Naive thymus-derived CD4-positive, alpha-beta T cell (primary cell): ENCODE results near the gene BCAS4. TPM values are rescaled to one million over a fixed set of nuclear protein-coding genes. Genes with fewer than 3 reads are reported as not detected.

Source experiments
- ATAC-seq: fragments of 150-1000 bp; cut with Tn5 transposase; 2 replicates; pipeline ENCODE4 v1.10.0; 2021; ENCODE audit warnings: mild to moderate bottlenecking, moderate library complexity
- CTCF ChIA-PET: fragments of 350-600 bp; sonication (Branson Sonifier 250); formaldehyde crosslinking; loops from one replicate; lab custom pipeline; 2021; ENCODE audit warnings: antibody characterized with exemption; lab: Charles Lee
- POLR2A ChIA-PET: fragments of 350-600 bp; sonication (Branson Sonifier 250); formaldehyde crosslinking; loops from one replicate; lab custom pipeline; 2021; ENCODE audit warnings: antibody characterized with exemption, inconsistent platforms; lab: Charles Lee
- DNase-seq, 9 donors: peaks; one replicate each; pipeline versions ENCODE4 v3.0.0 to v3.0.0-alpha.2; 2020 to 2022; ENCODE audit warnings: mixed read lengths in 1 of 9
- H3K27ac ChIP-seq: one replicate; pipeline ENCODE4 v1.7.0; 2013; ENCODE audit warnings: mild to moderate bottlenecking, low read depth, low read length, moderate library complexity
- H3K27me3 ChIP-seq, 2 donors: one replicate each; pipeline ENCODE4 v1.7.0; 2013; ENCODE audit warnings: low read length in 2 of 2, mild to moderate bottlenecking in 2 of 2, moderate library complexity in 2 of 2; ENCODE audit not compliant: control insufficient read depth in 2 of 2, insufficient read depth in 2 of 2
- H3K36me3 ChIP-seq, 3 experiments: 1 replicate in 2 of 3; 2 replicates in 1 of 3; pipeline ENCODE4 v1.7.0; 2013; ENCODE audit warnings: low read length in 3 of 3, mild to moderate bottlenecking in 3 of 3, moderate library complexity in 1 of 3; ENCODE audit not compliant: insufficient read depth in 3 of 3, control insufficient read depth in 2 of 3
- H3K4me1 ChIP-seq, 2 donors: one replicate each; pipeline ENCODE4 v1.7.0; 2013; ENCODE audit warnings: low read length in 2 of 2, mild to moderate bottlenecking in 2 of 2, moderate library complexity in 1 of 2; ENCODE audit not compliant: control insufficient read depth in 2 of 2, insufficient read depth in 2 of 2
- H3K4me3 ChIP-seq: 2 replicates; pipeline ENCODE4 v1.7.0; 2013; ENCODE audit warnings: mild to moderate bottlenecking, low read length
- H3K9me3 ChIP-seq, 3 experiments: 1 replicate in 2 of 3; 2 replicates in 1 of 3; pipeline ENCODE4 v1.7.0; 2013; ENCODE audit warnings: low read length in 3 of 3; ENCODE audit not compliant: control insufficient read depth in 2 of 3
- H3K27ac Mint-ChIP-seq, 9 donors: one replicate each; pipeline ENCODE4 v1.8.0; 2020 to 2022; ENCODE audit warnings: mixed read lengths in 9 of 9, mild to moderate bottlenecking in 8 of 9, moderate library complexity in 5 of 9, inconsistent platforms in 2 of 9
- H3K27me3 Mint-ChIP-seq, 5 donors: one replicate each; pipeline ENCODE4 v1.8.0; 2021 to 2022; ENCODE audit warnings: mixed read lengths in 5 of 5, mild to moderate bottlenecking in 1 of 5
- H3K36me3 Mint-ChIP-seq, 5 donors: one replicate each; pipeline ENCODE4 v1.8.0; 2020 to 2022; ENCODE audit warnings: mixed read lengths in 5 of 5, mild to moderate bottlenecking in 3 of 5, inconsistent platforms in 1 of 5
- H3K4me1 Mint-ChIP-seq, 7 donors: one replicate each; pipeline ENCODE4 v1.8.0; 2020 to 2022; ENCODE audit warnings: mixed read lengths in 7 of 7, mild to moderate bottlenecking in 3 of 7, inconsistent platforms in 1 of 7
- H3K4me3 Mint-ChIP-seq, 10 donors: one replicate each; pipeline ENCODE4 v1.8.0; 2020 to 2022; ENCODE audit warnings: mild to moderate bottlenecking in 10 of 10, mixed read lengths in 10 of 10, moderate library complexity in 6 of 10, inconsistent platforms in 2 of 10
- H3K9me3 Mint-ChIP-seq, 11 donors: one replicate each; pipeline ENCODE4 v1.8.0; 2020 to 2022; ENCODE audit warnings: mixed read lengths in 11 of 11, mild to moderate bottlenecking in 4 of 11, inconsistent platforms in 1 of 11, moderate library complexity in 1 of 11
- intact Hi-C, 2 donors: fragments of 100-400 bp; cut with micrococcal nuclease; formaldehyde crosslinking; loops; one replicate each; pipeline ENCODE4 v1.15.1; 2023
- polyA plus RNA-seq, 2 donors: library from polyadenylated mRNA; unstranded; fragments of 300-500 nt; fragmentation: Illumina TruSeq; gene quantifications; one replicate each; pipeline ENCODE4 v1.2.3, GENCODE V29; 2021
- total RNA-seq, 6 experiments: library from RNA in 5 of 6; stranded (reverse) in 5 of 6; gene quantifications; 1 replicate in 5 of 6; 2 replicates in 1 of 6; pipeline ENCODE4 v1.2.3 and lab custom pipeline; 2021 to 2026

Gene BCAS4
- total and polyA plus RNA-seq, 7 experiments from 2014 or later, result 5.5 to 54.0 (median 24.1) TPM

DNA sequence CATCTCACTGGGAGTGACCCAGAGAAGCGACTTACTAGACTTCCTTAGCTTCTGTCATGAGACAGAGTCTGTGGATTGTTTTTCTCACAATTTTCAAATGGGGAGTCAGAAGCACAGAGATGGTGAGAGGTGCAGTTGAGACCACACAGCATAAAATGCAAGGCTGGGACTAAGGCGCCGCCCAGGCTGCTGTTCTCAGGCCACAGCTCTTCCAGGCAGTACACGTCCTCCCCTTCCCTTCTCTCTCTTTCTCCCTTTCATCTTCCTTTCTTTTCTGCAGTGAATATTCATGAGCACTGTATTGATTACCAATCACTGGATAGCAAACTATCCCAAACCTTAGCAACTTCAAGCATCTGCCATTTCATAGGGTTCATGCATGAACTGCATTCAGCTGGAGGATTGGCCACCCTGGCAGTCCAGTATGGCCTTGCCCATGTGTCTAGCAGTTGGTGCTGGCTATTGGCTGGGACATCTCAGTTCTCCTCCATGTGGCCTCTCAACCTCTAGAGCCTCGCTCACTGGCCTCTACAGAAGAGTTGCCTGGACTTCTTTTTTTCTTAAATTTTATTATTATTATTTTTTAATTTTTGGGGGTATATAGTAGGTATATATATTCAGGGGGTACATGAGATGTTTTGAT lies 11.4 kb downstream of the BCAS4 start:
- CTCF ChIA-PET, result interaction anchor here (1.3 to 1.9 kb wide), 2 partner anchors 12 to 16 kb away, joined by 4 read pairs; partner anchors contain the start of gene BCAS4
- H3K27me3 ChIP-seq, result no peaks in the 10 kb centered on the region
- peaks cover 15 to 16% of the 10 kb centered on the region in 2 donors for H3K4me1 ChIP-seq
- Mint-ChIP-seq H3K36me3 (peaks cover 0 to 13% (median 0%) of the 10 kb centered on the region in 5 donors), H3K27me3 (no peaks in the 10 kb centered on the region), H3K9me3 (peaks cover 0 to 2% (median 0%) of the 10 kb centered on the region in 11 donors), H3K4me1 (peaks cover 9 to 55% (median 45%) of the 10 kb centered on the region in 7 donors), H3K4me3 (peak overlapping the region in 3 of 10 donors; percentile 6 to 47 (median 14)), H3K27ac (peak overlapping the region in 8 of 9 donors; percentile 56 to 95 (median 89))
- H3K9me3 ChIP-seq, result no peaks in the 10 kb centered on the region
- no peak overlapping the region for H3K4me3 ChIP-seq
- H3K36me3 ChIP-seq, result no peaks in the 10 kb centered on the region
- no peak for DNase-seq
- no peak for ATAC-seq
- H3K27ac ChIP-seq, result peak overlapping the region; percentile 64
- POLR2A ChIA-PET, result interaction anchor here (0.9 to 4.0 kb wide), 4 partner anchors 9 to 152 kb away, joined by 3 to 13 read pairs (median 4); partner anchors contain the start of genes BCAS4, DPM1 and MOCS3
- intact Hi-C loops, result no loop called here

DNA sequence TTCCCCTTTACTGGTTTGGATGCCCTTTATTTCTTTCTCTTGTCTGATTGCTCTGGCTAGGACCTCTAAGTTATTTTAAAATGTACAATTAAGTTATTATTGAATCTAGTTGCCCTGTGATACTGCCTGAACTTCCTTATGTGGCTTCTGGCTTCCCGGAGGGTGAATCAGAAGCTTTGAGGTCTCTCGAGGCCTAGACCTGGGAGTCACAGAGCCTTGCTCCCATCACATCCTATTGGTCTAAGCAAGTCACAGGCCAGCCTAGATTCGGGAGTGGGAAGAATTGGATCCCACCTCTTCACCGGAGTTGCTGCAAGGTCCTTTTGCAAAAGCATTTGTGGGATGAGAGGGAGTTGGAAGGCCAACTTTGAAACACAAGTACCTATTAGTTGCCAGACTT lies 15.2 kb downstream of the BCAS4 start:
- Mint-ChIP-seq H3K36me3 (peaks cover 0 to 13% (median 5%) of the 10 kb centered on the region in 5 donors), H3K9me3 (peaks cover 0 to 2% (median 0%) of the 10 kb centered on the region in 11 donors), H3K4me3 (peak overlapping the region in 1 of 10 donors; percentile 8), H3K4me1 (peaks cover 11 to 60% (median 49%) of the 10 kb centered on the region in 7 donors), H3K27me3 (no peaks in the 10 kb centered on the region), H3K27ac (peak overlapping the region in 7 of 9 donors; percentile 9 to 82 (median 48))
- Histone ChIP-seq H3K27ac (no peak overlapping the region), H3K9me3 (no peaks in the 10 kb centered on the region), H3K36me3 (no peaks in the 10 kb centered on the region), H3K4me3 (no peak overlapping the region), H3K4me1 (peaks cover 8 to 12% of the 10 kb centered on the region in 2 donors), H3K27me3 (no peaks in the 10 kb centered on the region)
- POLR2A ChIA-PET, result interaction anchor here (0.8 to 1.5 kb wide), 3 partner anchors 8 to 15 kb away, joined by 3 to 5 read pairs (median 4); partner anchors contain the start of gene BCAS4
- CTCF ChIA-PET, result no interaction called here
- intact Hi-C loops, result no loop called here
- ATAC-seq (no peak), DNase-seq (no peak)

DNA sequence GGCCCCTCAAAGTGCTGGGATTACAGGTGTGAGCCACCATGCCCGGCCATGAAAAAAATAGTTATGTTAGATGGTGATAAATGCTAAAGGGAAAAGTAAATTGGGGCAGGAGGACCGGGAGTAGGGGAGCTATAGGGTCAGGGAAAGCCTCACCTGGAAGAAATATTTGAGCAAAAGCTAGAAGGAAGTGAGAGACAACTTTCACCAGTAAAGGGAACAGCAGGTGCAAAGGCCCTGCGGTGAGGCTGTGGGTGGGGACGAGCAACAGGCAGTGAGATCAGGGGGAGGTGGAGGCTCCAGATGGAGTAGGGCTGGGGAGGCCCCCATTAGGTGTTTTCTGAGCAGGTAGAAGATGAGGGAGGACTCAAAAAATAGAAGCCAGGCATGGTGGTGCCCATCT lies 16.0 kb downstream of the BCAS4 start:
- no peaks in the 10 kb centered on the region for H3K27me3 ChIP-seq
- peaks cover under 1 to 12% of the 10 kb centered on the region in 2 donors for H3K4me1 ChIP-seq
- H3K27ac ChIP-seq, result no peak overlapping the region
- no peak for ATAC-seq
- no peak for DNase-seq
- H3K36me3 ChIP-seq, result no peaks in the 10 kb centered on the region
- CTCF ChIA-PET, result no interaction called here
- intact Hi-C loops, result no loop called here
- peaks cover 0 to 13% (median 5%) of the 10 kb centered on the region in 5 donors for H3K36me3 Mint-ChIP-seq
- POLR2A ChIA-PET, result interaction anchor here (0.8 to 1.5 kb wide), 2 partner anchors 12 to 16 kb away, joined by 3 to 4 read pairs; partner anchors contain the start of gene BCAS4
- H3K4me3 Mint-ChIP-seq, result peak overlapping the region in 1 of 10 donors; percentile 13
- H3K27me3 Mint-ChIP-seq, result no peaks in the 10 kb centered on the region
- H3K9me3 Mint-ChIP-seq, result peaks cover 0 to 2% (median 0%) of the 10 kb centered on the region in 11 donors
- peak overlapping the region in 2 of 9 donors; percentile 73 to 78 for H3K27ac Mint-ChIP-seq
- peaks cover 17 to 61% (median 49%) of the 10 kb centered on the region in 7 donors for H3K4me1 Mint-ChIP-seq
- no peak overlapping the region for H3K4me3 ChIP-seq
- no peaks in the 10 kb centered on the region for H3K9me3 ChIP-seq

DNA sequence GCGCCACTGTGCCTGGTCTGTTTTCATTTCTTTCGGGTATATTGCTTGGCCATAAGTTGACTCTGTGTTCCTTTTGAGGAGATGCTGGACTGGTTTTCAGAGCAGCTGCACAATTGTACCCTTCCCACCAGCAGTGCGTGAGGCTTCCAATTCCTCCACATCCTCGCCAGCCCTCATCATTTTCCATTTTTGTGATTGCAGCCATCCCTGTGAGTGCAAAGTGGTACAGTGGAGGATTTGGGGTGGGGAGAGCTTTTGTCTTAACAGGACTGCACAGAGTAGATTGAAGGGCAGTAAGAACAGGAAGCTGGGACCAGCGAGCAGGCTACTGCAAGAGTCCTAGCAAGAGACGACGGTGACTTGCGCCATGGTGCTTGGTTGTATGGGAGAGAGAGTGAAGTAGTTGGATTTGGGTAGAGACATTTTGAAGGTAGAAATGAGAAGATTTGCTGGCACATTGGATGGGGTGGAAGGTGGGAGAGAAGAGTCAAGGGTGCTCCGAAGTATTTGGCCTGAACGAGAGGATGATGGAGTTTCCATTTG lies 18.3 kb downstream of the BCAS4 start:
- intact Hi-C loops, result no loop called here
- H3K4me3 Mint-ChIP-seq, result peak overlapping the region in 3 of 10 donors; percentile 1 to 26 (median 4)
- H3K36me3 ChIP-seq, result no peaks in the 10 kb centered on the region
- ChIA-PET CTCF (interaction anchor here (2.0 kb wide), 1 partner anchor 18 kb away, joined by 12 read pairs; the partner anchor contains the start of gene BCAS4), POLR2A (interaction anchor here (0.9 kb wide), 1 partner anchor 19 kb away, joined by 4 read pairs; the partner anchor contains the start of gene BCAS4)
- no peaks in the 10 kb centered on the region for H3K9me3 ChIP-seq
- H3K9me3 Mint-ChIP-seq, result peaks cover 0 to 2% (median 0%) of the 10 kb centered on the region in 11 donors
- no peak overlapping the region for H3K4me3 ChIP-seq
- no peak for ATAC-seq
- H3K27ac Mint-ChIP-seq, result peak overlapping the region in 7 of 9 donors; percentile 4 to 83 (median 52)
- H3K4me1 ChIP-seq, result peaks cover 6 to 32% of the 10 kb centered on the region in 2 donors
- H3K27me3 ChIP-seq, result no peaks in the 10 kb centered on the region
- H3K27ac ChIP-seq, result no peak overlapping the region
- DNase-seq, result no peak
- H3K27me3 Mint-ChIP-seq, result no peaks in the 10 kb centered on the region
- peaks cover 0 to 13% (median 9%) of the 10 kb centered on the region in 5 donors for H3K36me3 Mint-ChIP-seq
- peaks cover 22 to 75% (median 57%) of the 10 kb centered on the region in 7 donors for H3K4me1 Mint-ChIP-seq

DNA sequence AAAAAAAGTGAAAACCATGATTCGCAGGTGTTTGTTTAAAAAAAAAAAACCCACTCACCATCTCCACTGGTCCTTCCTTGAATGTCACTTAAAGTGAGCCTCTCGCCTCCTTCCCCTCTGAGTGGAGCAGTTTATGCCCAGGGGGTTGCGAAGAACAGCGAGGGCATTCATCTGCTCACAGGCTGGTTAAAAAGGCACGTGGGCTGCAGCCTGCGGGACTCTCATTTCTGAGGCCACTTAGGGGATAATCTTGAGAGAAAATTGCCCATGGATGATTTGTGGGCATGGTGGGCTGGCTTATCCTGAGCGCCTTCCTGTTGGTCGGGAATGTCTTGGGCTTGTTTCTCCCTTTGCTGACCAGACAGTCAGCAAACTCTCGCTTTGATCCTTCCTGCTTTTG lies 18.9 kb downstream of the BCAS4 start:
- Histone ChIP-seq H3K4me3 (no peak overlapping the region), H3K27ac (no peak overlapping the region)
- POLR2A ChIA-PET, result interaction anchor here (0.9 kb wide), 2 partner anchors 14 to 19 kb away, joined by 3 to 4 read pairs; partner anchors contain the start of gene BCAS4

More for the DNA sequence above, 18.9 kb downstream of the BCAS4 start:
- peaks cover 28 to 75% (median 58%) of the 10 kb centered on the region in 7 donors for H3K4me1 Mint-ChIP-seq
- Histone ChIP-seq H3K27me3 (no peaks in the 10 kb centered on the region), H3K9me3 (no peaks in the 10 kb centered on the region), H3K36me3 (no peaks in the 10 kb centered on the region), H3K4me1 (peaks cover 11 to 37% of the 10 kb centered on the region in 2 donors)
- H3K36me3 Mint-ChIP-seq, result peaks cover 3 to 18% (median 12%) of the 10 kb centered on the region in 5 donors
- no peaks in the 10 kb centered on the region for H3K27me3 Mint-ChIP-seq
- intact Hi-C loops, result loop anchor here in 1 of 2 donors (2.0 kb wide), 1 partner anchor 19 kb away; the partner anchor contains the start of gene BCAS4
- DNase-seq, result no peak
- H3K9me3 Mint-ChIP-seq, result peaks cover 0 to 4% (median 0%) of the 10 kb centered on the region in 11 donors
- no peak for ATAC-seq
- H3K27ac Mint-ChIP-seq, result peak overlapping the region in 5 of 9 donors; percentile 53 to 98 (median 82)
- CTCF ChIA-PET, result interaction anchor here (2.0 kb wide), 1 partner anchor 19 kb away, joined by 12 read pairs; the partner anchor contains the start of gene BCAS4
- H3K4me3 Mint-ChIP-seq, result no peak overlapping the region
